Measurements from ENCODE around the gene DCUN1D2. TPM values are rescaled to one million over a fixed set of nuclear protein-coding genes. Genes with fewer than 3 reads are reported as not detected.

The DCUN1D2 gene
- total and polyA plus RNA-seq, 7 experiments from 2014 or later: 6.8 to 31.9 (median 23.1) TPM

- CTCF ChIA-PET: no interaction called here
These were observed 46.1 kb upstream of the DCUN1D2 start for GRCh38 chr13:113536461-113537110.

GRCh38 chr13:113535381-113535781 lies 44.9 kb upstream of the DCUN1D2 start:
- no peak overlapping the region for H3K27ac ChIP-seq (ENCODE audit: low read depth, low read length)
- Mint-ChIP-seq H3K4me1 (peaks cover 0 to 4% (median 0%) of the 10 kb centered on the region in 7 donors), H3K4me3 (no peak overlapping the region), H3K9me3 (no peaks in the 10 kb centered on the region), H3K27me3 (no peaks in the 10 kb centered on the region), H3K36me3 (peaks cover 7 to 52% (median 19%) of the 10 kb centered on the region in 5 donors), H3K27ac (peak overlapping the region in 1 of 9 donors; percentile 53)
- intact Hi-C loops (cut with micrococcal nuclease): no loop called here
- peaks cover 0 to 19% (median 0%) of the 10 kb centered on the region in 3 experiments for H3K36me3 ChIP-seq (ENCODE audit: control insufficient read depth in 2 of 3, insufficient read depth in 3 of 3, low read length in 3 of 3)
- POLR2A ChIA-PET: no interaction called here
- no peaks in the 10 kb centered on the region for H3K27me3 ChIP-seq (ENCODE audit: control insufficient read depth in 2 of 2, insufficient read depth in 2 of 2, low read length in 2 of 2)
- no peaks in the 10 kb centered on the region for H3K4me1 ChIP-seq (ENCODE audit: control insufficient read depth in 2 of 2, insufficient read depth in 2 of 2, low read length in 2 of 2)
- CTCF ChIA-PET: no interaction called here
- DNase-seq (no peak), ATAC-seq (no peak)
- H3K9me3 ChIP-seq (ENCODE audit: control insufficient read depth in 2 of 3, low read length in 3 of 3): no peaks in the 10 kb centered on the region
- H3K4me3 ChIP-seq (ENCODE audit: low read length): no peak overlapping the region

More at GRCh38 chr13:113536461-113537110, 46.1 kb upstream of the DCUN1D2 start:
- Mint-ChIP-seq H3K4me1 (peaks cover 0 to 4% (median 0%) of the 10 kb centered on the region in 7 donors), H3K9me3 (peaks cover 0 to 10% (median 4%) of the 10 kb centered on the region in 11 donors), H3K27me3 (no peaks in the 10 kb centered on the region), H3K4me3 (no peak overlapping the region), H3K36me3 (peaks cover 13 to 57% (median 23%) of the 10 kb centered on the region in 5 donors), H3K27ac (no peak overlapping the region)
- ATAC-seq (no peak), DNase-seq (no peak)
- Histone ChIP-seq H3K27me3 (ENCODE audit: control insufficient read depth in 2 of 2, insufficient read depth in 2 of 2, low read length in 2 of 2) (no peaks in the 10 kb centered on the region), H3K4me1 (ENCODE audit: control insufficient read depth in 2 of 2, insufficient read depth in 2 of 2, low read length in 2 of 2) (no peaks in the 10 kb centered on the region), H3K9me3 (ENCODE audit: control insufficient read depth in 2 of 3, low read length in 3 of 3) (peaks cover 0 to 5% (median 0%) of the 10 kb centered on the region in 3 experiments), H3K27ac (ENCODE audit: low read depth, low read length) (no peak overlapping the region), H3K4me3 (ENCODE audit: low read length) (no peak overlapping the region), H3K36me3 (ENCODE audit: control insufficient read depth in 2 of 3, insufficient read depth in 3 of 3, low read length in 3 of 3) (peaks cover 0 to 12% (median 0%) of the 10 kb centered on the region in 3 experiments)
- POLR2A ChIA-PET: no interaction called here
- intact Hi-C loops (cut with micrococcal nuclease): no loop called here

- Histone ChIP-seq H3K36me3 (ENCODE audit: control insufficient read depth in 2 of 3, insufficient read depth in 3 of 3, low read length in 3 of 3) (peaks cover 0 to 15% (median 0%) of the 10 kb centered on the region in 3 experiments), H3K27me3 (ENCODE audit: control insufficient read depth in 2 of 2, insufficient read depth in 2 of 2, low read length in 2 of 2) (no peaks in the 10 kb centered on the region), H3K9me3 (ENCODE audit: control insufficient read depth in 2 of 3, low read length in 3 of 3) (no peaks in the 10 kb centered on the region), H3K4me1 (ENCODE audit: control insufficient read depth in 2 of 2, insufficient read depth in 2 of 2, low read length in 2 of 2) (no peaks in the 10 kb centered on the region), H3K4me3 (ENCODE audit: low read length) (no peak overlapping the region), H3K27ac (ENCODE audit: low read depth, low read length) (no peak overlapping the region)
- no peak for ATAC-seq
- H3K27me3 Mint-ChIP-seq: no peaks in the 10 kb centered on the region
- peaks cover 0 to 4% (median 0%) of the 10 kb centered on the region in 7 donors for H3K4me1 Mint-ChIP-seq
- ChIA-PET POLR2A (no interaction called here), CTCF (no interaction called here)
- no peak overlapping the region for H3K4me3 Mint-ChIP-seq
- H3K27ac Mint-ChIP-seq: no peak overlapping the region
- intact Hi-C loops (cut with micrococcal nuclease): no loop called here
- no peak for DNase-seq
- H3K36me3 Mint-ChIP-seq: peaks cover 0 to 49% (median 19%) of the 10 kb centered on the region in 5 donors
- no peaks in the 10 kb centered on the region for H3K9me3 Mint-ChIP-seq
These were observed 43.8 kb upstream of the DCUN1D2 start for GRCh38 chr13:113534236-113534860.

GRCh38 chr13:113533161-113533840 lies 42.8 kb upstream of the DCUN1D2 start:
- peaks cover 0 to 4% (median 0%) of the 10 kb centered on the region in 7 donors for H3K4me1 Mint-ChIP-seq
- POLR2A ChIA-PET: no interaction called here
- CTCF ChIA-PET: no interaction called here
- intact Hi-C loops (cut with micrococcal nuclease): no loop called here
- H3K4me3 ChIP-seq (ENCODE audit: low read length): no peak overlapping the region
- DNase-seq: no peak
- H3K4me1 ChIP-seq (ENCODE audit: control insufficient read depth in 2 of 2, insufficient read depth in 2 of 2, low read length in 2 of 2): no peaks in the 10 kb centered on the region
- H3K27me3 ChIP-seq (ENCODE audit: control insufficient read depth in 2 of 2, insufficient read depth in 2 of 2, low read length in 2 of 2): no peaks in the 10 kb centered on the region
- H3K36me3 Mint-ChIP-seq: peaks cover 0 to 50% (median 19%) of the 10 kb centered on the region in 5 donors
- no peaks in the 10 kb centered on the region for H3K9me3 ChIP-seq (ENCODE audit: control insufficient read depth in 2 of 3, low read length in 3 of 3)
- H3K36me3 ChIP-seq (ENCODE audit: control insufficient read depth in 2 of 3, insufficient read depth in 3 of 3, low read length in 3 of 3): peaks cover 0 to 22% (median 0%) of the 10 kb centered on the region in 3 experiments
- ATAC-seq: no peak
- H3K4me3 Mint-ChIP-seq: no peak overlapping the region
- no peak overlapping the region for H3K27ac ChIP-seq (ENCODE audit: low read depth, low read length)
- H3K27ac Mint-ChIP-seq: no peak overlapping the region
- H3K9me3 Mint-ChIP-seq: no peaks in the 10 kb centered on the region
- H3K27me3 Mint-ChIP-seq: no peaks in the 10 kb centered on the region

- Mint-ChIP-seq H3K9me3 (no peaks in the 10 kb centered on the region), H3K4me3 (no peak overlapping the region), H3K27me3 (no peaks in the 10 kb centered on the region), H3K27ac (peak overlapping the region in 1 of 9 donors; percentile 66), H3K36me3 (peaks cover 0 to 53% (median 23%) of the 10 kb centered on the region in 5 donors), H3K4me1 (peaks cover 0 to 4% (median 0%) of the 10 kb centered on the region in 7 donors)
- Histone ChIP-seq H3K36me3 (ENCODE audit: control insufficient read depth in 2 of 3, insufficient read depth in 3 of 3, low read length in 3 of 3) (peaks cover 0 to 26% (median 0%) of the 10 kb centered on the region in 3 experiments), H3K27ac (ENCODE audit: low read depth, low read length) (no peak overlapping the region), H3K9me3 (ENCODE audit: control insufficient read depth in 2 of 3, low read length in 3 of 3) (no peaks in the 10 kb centered on the region), H3K4me3 (ENCODE audit: low read length) (no peak overlapping the region), H3K4me1 (ENCODE audit: control insufficient read depth in 2 of 2, insufficient read depth in 2 of 2, low read length in 2 of 2) (no peaks in the 10 kb centered on the region), H3K27me3 (ENCODE audit: control insufficient read depth in 2 of 2, insufficient read depth in 2 of 2, low read length in 2 of 2) (no peaks in the 10 kb centered on the region)
- CTCF ChIA-PET: no interaction called here
- POLR2A ChIA-PET: no interaction called here
- DNase-seq (no peak), ATAC-seq (no peak)
- intact Hi-C loops (cut with micrococcal nuclease): no loop called here
These were observed 41.8 kb upstream of the DCUN1D2 start for GRCh38 chr13:113532156-113532806.

- H3K9me3 ChIP-seq (ENCODE audit: control insufficient read depth in 2 of 3, low read length in 3 of 3): no peaks in the 10 kb centered on the region
- no peak overlapping the region for H3K27ac ChIP-seq (ENCODE audit: low read depth, low read length)
- intact Hi-C loops (cut with micrococcal nuclease): no loop called here
- POLR2A ChIA-PET: no interaction called here
- H3K27me3 ChIP-seq (ENCODE audit: control insufficient read depth in 2 of 2, insufficient read depth in 2 of 2, low read length in 2 of 2): no peaks in the 10 kb centered on the region
- H3K4me1 ChIP-seq (ENCODE audit: control insufficient read depth in 2 of 2, insufficient read depth in 2 of 2, low read length in 2 of 2): no peaks in the 10 kb centered on the region
- peaks cover 0 to 4% (median 0%) of the 10 kb centered on the region in 7 donors for H3K4me1 Mint-ChIP-seq
- CTCF ChIA-PET: no interaction called here
- H3K27ac Mint-ChIP-seq: no peak overlapping the region
- H3K36me3 Mint-ChIP-seq: peaks cover 0 to 59% (median 29%) of the 10 kb centered on the region in 5 donors
- ATAC-seq (no peak), DNase-seq (no peak)
- H3K9me3 Mint-ChIP-seq: no peaks in the 10 kb centered on the region
- H3K4me3 ChIP-seq (ENCODE audit: low read length): no peak overlapping the region
- H3K4me3 Mint-ChIP-seq: no peak overlapping the region
- no peaks in the 10 kb centered on the region for H3K27me3 Mint-ChIP-seq
- H3K36me3 ChIP-seq (ENCODE audit: control insufficient read depth in 2 of 3, insufficient read depth in 3 of 3, low read length in 3 of 3): peaks cover 0 to 36% (median 0%) of the 10 kb centered on the region in 3 experiments
These were observed 40.7 kb upstream of the DCUN1D2 start for GRCh38 chr13:113531041-113531873.

All from naive thymus-derived CD4-positive, alpha-beta T cell (primary cell).